Activated B cell treated with CpG ODN at 0.5 μM for 24 hours (primary cell): ENCODE results near the gene PRPF31. TPM values are rescaled to one million over a fixed set of nuclear protein-coding genes. Genes with fewer than 3 reads are reported as not detected.

ENCODE experiments used
- ATAC-seq: fragments of 200-7000 bp; cut with Tn5 transposase; one replicate; pipeline ENCODE4 v1.10.0; 2021; ENCODE audit warnings: low read depth, mild to moderate bottlenecking, moderate library complexity
- CTCF ChIA-PET: fragments of 350-600 bp; sonication (Branson Sonifier 250); formaldehyde crosslinking; loops from one replicate; lab custom pipeline; 2021; ENCODE audit warnings: antibody characterized with exemption; lab: Charles Lee
- POLR2A ChIA-PET: fragments of 350-600 bp; sonication (Branson Sonifier 250); formaldehyde crosslinking; loops from one replicate; lab custom pipeline; 2021; ENCODE audit warnings: antibody characterized with exemption; lab: Charles Lee
- DNase-seq: peaks from one replicate; pipeline ENCODE4 v3.0.0; 2022
- H3K27ac Mint-ChIP-seq: one replicate; pipeline ENCODE4 v1.8.0; 2020; ENCODE audit warnings: mixed read lengths
- H3K27me3 Mint-ChIP-seq: one replicate; pipeline ENCODE4 v1.8.0; 2021; ENCODE audit warnings: mixed read lengths
- H3K36me3 Mint-ChIP-seq: one replicate; pipeline ENCODE4 v1.8.0; 2021; ENCODE audit warnings: low read depth, mixed read lengths
- H3K4me1 Mint-ChIP-seq: one replicate; pipeline ENCODE4 v1.8.0; 2021; ENCODE audit warnings: mixed read lengths
- H3K4me3 Mint-ChIP-seq: one replicate; pipeline ENCODE4 v1.8.0; 2020; ENCODE audit warnings: mild to moderate bottlenecking, mixed read lengths
- H3K9me3 Mint-ChIP-seq: one replicate; pipeline ENCODE4 v1.8.0; 2020; ENCODE audit warnings: mixed read lengths
- intact Hi-C: fragments of 100-400 bp; cut with micrococcal nuclease; formaldehyde crosslinking; loops from one replicate; pipeline ENCODE4 v1.15.1; 2024
- total RNA-seq: library from RNA; stranded (reverse); gene quantifications from 2 replicates; pipeline ENCODE4 v1.2.3, GENCODE V29; 2022
- TF ChIP-seq, protein P1 (sequence below): fragments of 200-600 bp; IDR thresholded peaks from one replicate; pipeline ENCODE4 v1.8.0; 2022; ENCODE audit warnings: antibody characterized with exemption, mild to moderate bottlenecking

Gene PRPF31
- total RNA-seq, 1 donor from 2014 or later, result 78.9 TPM

DNA sequence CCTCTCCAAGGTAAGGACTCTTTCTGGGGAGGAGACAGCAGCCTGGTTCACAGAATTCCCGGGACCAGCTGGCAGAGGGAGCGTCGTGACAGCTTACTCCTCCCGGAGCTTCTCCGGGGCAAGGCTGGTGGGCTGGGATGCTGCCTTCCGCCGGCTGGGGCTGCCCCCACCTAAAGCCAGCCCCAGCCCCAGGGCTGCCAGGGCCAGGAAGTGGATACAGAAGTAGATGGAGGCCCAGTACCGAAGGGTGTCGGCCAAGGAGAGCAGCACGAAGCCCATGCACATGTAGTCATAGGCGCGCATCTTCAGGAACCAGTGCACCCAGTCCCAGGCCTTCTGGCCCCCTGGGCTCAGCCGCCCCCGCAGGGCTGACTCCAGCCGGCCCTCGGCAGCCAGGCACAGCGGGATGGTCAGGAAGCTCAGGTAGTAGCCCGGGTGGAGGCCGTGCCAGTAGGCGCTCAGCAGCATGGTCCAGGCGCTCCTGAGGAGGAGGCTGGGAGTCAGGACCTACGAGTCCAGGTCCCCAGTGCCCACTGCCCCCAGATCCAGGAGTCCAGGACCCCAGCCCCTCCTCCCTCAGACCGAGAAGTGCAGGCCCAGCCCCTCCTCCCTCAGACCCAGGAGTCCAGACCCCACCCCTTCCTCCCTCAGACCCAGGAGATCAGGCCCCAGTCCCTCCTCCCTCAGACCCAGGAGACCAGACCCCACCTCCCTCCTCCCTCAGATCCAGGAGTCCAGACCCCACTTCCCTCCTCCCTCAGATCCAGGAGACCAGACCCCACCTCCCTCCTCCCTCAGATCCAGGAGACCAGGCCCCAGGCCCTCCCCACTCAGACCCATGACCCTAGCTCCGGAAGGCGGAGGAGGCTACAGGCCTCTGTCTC lies 58.6 kb downstream of the PRPF31 start:
- Mint-ChIP-seq H3K27me3 (no peaks in the 10 kb centered on the region), H3K4me1 (peaks cover 13% of the 10 kb centered on the region), H3K27ac (no peak overlapping the region), H3K4me3 (no peak overlapping the region), H3K9me3 (no peaks in the 10 kb centered on the region), H3K36me3 (peaks cover 9% of the 10 kb centered on the region)
- CTCF ChIA-PET, result interaction anchor here (0.9 to 1.4 kb wide), 3 partner anchors 15 to 153 kb away, joined by 3 to 4 read pairs (median 3); no protein-coding TSS in a partner anchor
- ATAC-seq, result no peak
- TF ChIP-seq, protein P1, sequence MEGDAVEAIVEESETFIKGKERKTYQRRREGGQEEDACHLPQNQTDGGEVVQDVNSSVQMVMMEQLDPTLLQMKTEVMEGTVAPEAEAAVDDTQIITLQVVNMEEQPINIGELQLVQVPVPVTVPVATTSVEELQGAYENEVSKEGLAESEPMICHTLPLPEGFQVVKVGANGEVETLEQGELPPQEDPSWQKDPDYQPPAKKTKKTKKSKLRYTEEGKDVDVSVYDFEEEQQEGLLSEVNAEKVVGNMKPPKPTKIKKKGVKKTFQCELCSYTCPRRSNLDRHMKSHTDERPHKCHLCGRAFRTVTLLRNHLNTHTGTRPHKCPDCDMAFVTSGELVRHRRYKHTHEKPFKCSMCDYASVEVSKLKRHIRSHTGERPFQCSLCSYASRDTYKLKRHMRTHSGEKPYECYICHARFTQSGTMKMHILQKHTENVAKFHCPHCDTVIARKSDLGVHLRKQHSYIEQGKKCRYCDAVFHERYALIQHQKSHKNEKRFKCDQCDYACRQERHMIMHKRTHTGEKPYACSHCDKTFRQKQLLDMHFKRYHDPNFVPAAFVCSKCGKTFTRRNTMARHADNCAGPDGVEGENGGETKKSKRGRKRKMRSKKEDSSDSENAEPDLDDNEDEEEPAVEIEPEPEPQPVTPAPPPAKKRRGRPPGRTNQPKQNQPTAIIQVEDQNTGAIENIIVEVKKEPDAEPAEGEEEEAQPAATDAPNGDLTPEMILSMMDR, result no peak
- POLR2A ChIA-PET, result interaction anchor here (0.6 to 1.3 kb wide), 3 partner anchors 15 to 231 kb away, joined by 3 read pairs; partner anchors contain the start of genes MBOAT7 and RPS9
- intact Hi-C loops, result no loop called here
- DNase-seq, result no peak

DNA sequence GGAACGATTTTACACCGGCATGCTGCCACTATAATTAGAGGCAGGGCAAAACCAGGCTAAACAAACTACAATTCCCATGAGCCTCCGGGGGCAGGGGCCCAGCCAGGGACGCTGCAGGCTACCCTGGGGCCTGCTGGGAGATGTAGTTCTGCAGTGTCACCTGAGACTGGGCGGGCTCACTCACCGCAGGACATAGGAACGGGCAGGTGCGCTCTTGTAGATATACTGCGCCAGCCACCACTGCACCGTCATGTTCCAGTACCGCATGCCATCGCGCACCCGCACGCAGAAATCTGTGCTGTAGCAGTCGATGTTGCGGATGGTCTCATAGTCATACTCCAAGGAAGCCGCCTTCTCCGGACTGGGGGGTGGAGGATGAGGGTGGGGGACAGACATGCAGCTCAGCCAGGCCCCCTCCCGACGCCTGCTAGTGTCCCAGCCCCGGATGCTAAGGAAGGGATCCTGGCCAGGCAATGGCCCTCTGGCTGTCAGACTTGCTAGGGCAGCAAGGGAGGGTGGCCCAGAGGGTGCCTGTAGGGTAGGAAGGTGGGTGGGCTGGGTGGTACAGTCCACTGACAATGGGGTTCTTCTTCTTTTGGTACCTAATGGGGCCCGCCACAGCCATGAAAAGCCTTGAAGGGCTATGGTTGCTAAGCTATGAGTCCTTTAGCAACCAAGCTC lies 63.2 kb downstream of the PRPF31 start:
- intact Hi-C loops, result no loop called here
- Mint-ChIP-seq H3K4me1 (peaks cover 4% of the 10 kb centered on the region), H3K27ac (no peak overlapping the region), H3K9me3 (no peaks in the 10 kb centered on the region), H3K27me3 (no peaks in the 10 kb centered on the region), H3K4me3 (no peak overlapping the region), H3K36me3 (peaks cover 13% of the 10 kb centered on the region)
- ChIA-PET CTCF (no interaction called here), POLR2A (no interaction called here)
- peak; percentile 94 for ATAC-seq
- TF ChIP-seq, protein P1, result no peak
- no peak for DNase-seq

DNA sequence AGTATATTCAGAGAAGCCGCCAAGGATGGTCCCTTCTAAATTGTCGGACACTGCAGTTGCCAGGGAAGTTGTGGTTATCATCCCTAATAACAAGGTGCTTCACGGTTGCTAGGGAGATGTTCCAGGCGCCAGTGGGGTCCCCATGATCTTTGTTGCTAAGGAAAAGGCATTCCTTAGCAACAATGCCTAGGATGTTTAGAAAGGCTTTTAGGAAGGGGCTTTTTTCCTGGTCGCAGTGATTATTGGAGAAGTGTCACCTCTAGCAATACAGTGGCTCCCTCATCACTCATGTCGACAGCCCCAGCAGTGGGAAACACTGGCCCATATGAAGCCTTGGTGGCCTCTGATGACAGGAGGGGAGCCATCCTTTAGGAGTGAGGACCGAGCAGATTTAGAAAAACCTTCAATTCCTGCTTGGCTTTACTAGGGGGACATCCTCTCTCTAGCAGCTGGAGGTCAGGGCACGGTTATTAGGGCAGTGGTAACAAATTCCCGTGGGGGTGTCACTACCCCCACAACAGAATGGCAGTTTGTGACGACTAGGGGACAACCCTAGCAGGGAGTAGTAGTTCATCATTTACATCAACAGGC lies 63.8 kb downstream of the PRPF31 start:
- intact Hi-C loops, result no loop called here
- peaks cover 4% of the 10 kb centered on the region for H3K4me1 Mint-ChIP-seq
- no peak for DNase-seq
- no peak for ATAC-seq
- ChIA-PET POLR2A (no interaction called here), CTCF (no interaction called here)
- no peaks in the 10 kb centered on the region for H3K27me3 Mint-ChIP-seq
- no peak overlapping the region for H3K4me3 Mint-ChIP-seq
- no peaks in the 10 kb centered on the region for H3K9me3 Mint-ChIP-seq
- no peak overlapping the region for H3K27ac Mint-ChIP-seq
- peaks cover 16% of the 10 kb centered on the region for H3K36me3 Mint-ChIP-seq
- TF ChIP-seq, protein P1, result no peak

DNA sequence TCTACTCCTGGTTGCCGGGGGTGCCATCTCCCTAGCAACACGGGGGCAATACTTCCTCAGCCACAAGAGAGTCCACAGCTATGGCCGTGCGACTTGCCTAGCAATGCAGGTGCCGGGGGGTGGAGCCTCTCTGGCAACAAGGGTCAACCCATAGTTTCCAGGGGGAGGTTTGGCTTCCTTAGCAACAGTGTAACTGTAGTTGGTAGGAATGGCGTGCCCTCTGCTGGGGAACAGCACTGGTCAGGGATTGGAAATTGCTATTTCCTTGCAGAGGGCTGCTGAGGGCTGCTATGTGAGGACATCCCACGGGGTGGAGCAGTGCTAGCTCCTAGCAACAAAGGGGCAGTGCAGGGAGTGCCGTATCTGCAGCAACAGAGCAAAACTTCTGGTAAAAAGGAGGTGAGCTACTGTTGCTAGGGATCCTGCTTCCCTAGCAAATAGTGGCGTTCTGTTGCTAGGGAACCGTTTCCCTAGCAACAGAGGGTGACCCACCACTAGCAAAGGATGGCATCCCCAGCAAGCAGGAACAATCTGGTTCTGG lies 64.4 kb downstream of the PRPF31 start:
- ChIA-PET CTCF (no interaction called here), POLR2A (no interaction called here)
- TF ChIP-seq, protein P1, result no peak
- H3K9me3 Mint-ChIP-seq, result no peaks in the 10 kb centered on the region
- no peaks in the 10 kb centered on the region for H3K27me3 Mint-ChIP-seq
- intact Hi-C loops, result no loop called here
- no peak overlapping the region for H3K27ac Mint-ChIP-seq
- H3K4me3 Mint-ChIP-seq, result no peak overlapping the region
- peaks cover 16% of the 10 kb centered on the region for H3K36me3 Mint-ChIP-seq
- H3K4me1 Mint-ChIP-seq, result peaks cover 2% of the 10 kb centered on the region
- DNase-seq (no peak), ATAC-seq (peak; percentile 22)
